WERI-Rb-1 (cell line): Measurements from ENCODE around the gene GRID2IP.

Experiments used
- DNase-seq: peaks from one replicate; pipeline ENCODE4 v3.0.0-alpha.2; 2020
- H3K27ac ChIP-seq: fragments of 250-450 bp; sonication (Bioruptor Pico); 2 replicates; pipeline ENCODE4 v1.5.1; 2020; ENCODE audit warnings: mild to moderate bottlenecking, moderate library complexity
- H3K27me3 ChIP-seq: fragments of 250-450 bp; sonication (Bioruptor Pico); 2 replicates; pipeline ENCODE4 v1.5.1; 2021; ENCODE audit warnings: mild to moderate bottlenecking, low read depth, moderate library complexity; ENCODE audit not compliant: insufficient read depth, severe bottlenecking
- H3K36me3 ChIP-seq: fragments of 250-450 bp; sonication (Bioruptor Pico); 2 replicates; pipeline ENCODE4 v1.5.1; 2020; ENCODE audit warnings: mild to moderate bottlenecking, moderate library complexity
- H3K4me3 ChIP-seq: 2 replicates; pipeline ENCODE4 v1.5.1; 2011; ENCODE audit warnings: low read depth, mild to moderate bottlenecking, control low read depth, low read length
- H3K9me3 ChIP-seq: fragments of 250-450 bp; sonication (Bioruptor Pico); 2 replicates; pipeline ENCODE4 v1.5.1; 2021; ENCODE audit warnings: mild to moderate bottlenecking, moderate library complexity; ENCODE audit not compliant: severe bottlenecking
- CTCF ChIP-seq: IDR thresholded peaks from 2 replicates; pipeline ENCODE4 v1.5.1; 2011; ENCODE audit warnings: low read depth, mild to moderate bottlenecking, control low read depth, inconsistent platforms, low read length

GRID2IP gene

GRCh38 chr7:6530626-6531491 lies 20.4 kb downstream of the GRID2IP start:
- H3K9me3 ChIP-seq, result no peaks in the 10 kb centered on the region
- peaks cover 3% of the 10 kb centered on the region for H3K27me3 ChIP-seq
- no peaks in the 10 kb centered on the region for H3K36me3 ChIP-seq
- H3K27ac ChIP-seq, result no peak overlapping the region
- peak; percentile 67 for DNase-seq
- no peak for TF ChIP-seq CTCF
- H3K4me3 ChIP-seq, result peak overlapping the region; percentile 76

GRCh38 chr7:6529643-6530042 lies 21.6 kb downstream of the GRID2IP start:
- Histone ChIP-seq H3K4me3 (no peak overlapping the region), H3K27me3 (peaks cover 3% of the 10 kb centered on the region), H3K27ac (no peak overlapping the region), H3K9me3 (no peaks in the 10 kb centered on the region), H3K36me3 (no peaks in the 10 kb centered on the region)
- no peak for TF ChIP-seq CTCF
- no peak for DNase-seq

GRCh38 chr7:6528401-6529130 lies 22.7 kb downstream of the GRID2IP start:
- Histone ChIP-seq H3K4me3 (no peak overlapping the region), H3K9me3 (no peaks in the 10 kb centered on the region), H3K27ac (peak overlapping the region; percentile 11; the same call in 1 of the 2 replicates), H3K36me3 (no peaks in the 10 kb centered on the region), H3K27me3 (peaks cover 3% of the 10 kb centered on the region)
- DNase-seq, result peak; percentile 72
- TF ChIP-seq CTCF, result no peak

GRCh38 chr7:6526997-6527378 lies 24.3 kb downstream of the GRID2IP start:
- H3K27ac ChIP-seq, result no peak overlapping the region
- H3K36me3 ChIP-seq, result no peaks in the 10 kb centered on the region
- TF ChIP-seq CTCF, result no peak
- DNase-seq, result no peak
- H3K4me3 ChIP-seq, result peak overlapping the region; percentile 38
- no peaks in the 10 kb centered on the region for H3K9me3 ChIP-seq
- H3K27me3 ChIP-seq, result peaks cover 3% of the 10 kb centered on the region

GRCh38 chr7:6520163-6520981 lies 30.9 kb downstream of the GRID2IP start:
- H3K27ac ChIP-seq, result no peak overlapping the region
- H3K4me3 ChIP-seq, result no peak overlapping the region
- DNase-seq, result no peak
- H3K36me3 ChIP-seq, result no peaks in the 10 kb centered on the region
- no peaks in the 10 kb centered on the region for H3K27me3 ChIP-seq
- TF ChIP-seq CTCF, result no peak
- no peaks in the 10 kb centered on the region for H3K9me3 ChIP-seq
